Mesenteric fat pad (tissue), 1 donor: Measurements from ENCODE around the gene WDFY3. TPM values are rescaled to one million over a fixed set of nuclear protein-coding genes. Genes with fewer than 3 reads are reported as not detected.

Experiments used
- DNase-seq: peaks from one replicate; pipeline ENCODE4 v3.0.0-alpha.2; 2020; ENCODE audit warnings: low spot score
- long read RNA-seq: library from polyadenylated mRNA; unstranded; transcript quantifications from one replicate; pipeline ENCODE4 v2.0.0, GENCODE V29; 2020
- total RNA-seq: library from RNA; stranded (reverse); fragmentation: NEBNext Ultra II Directional; extraction: Animal tissue kit (Norgen Biotek cat#: 25700); gene quantifications from one replicate; pipeline ENCODE4 v1.2.1, GENCODE V29; 2021
- donor health status: DM: yes; HTN: yes; CAD: no.

WDFY3 gene, protein sequence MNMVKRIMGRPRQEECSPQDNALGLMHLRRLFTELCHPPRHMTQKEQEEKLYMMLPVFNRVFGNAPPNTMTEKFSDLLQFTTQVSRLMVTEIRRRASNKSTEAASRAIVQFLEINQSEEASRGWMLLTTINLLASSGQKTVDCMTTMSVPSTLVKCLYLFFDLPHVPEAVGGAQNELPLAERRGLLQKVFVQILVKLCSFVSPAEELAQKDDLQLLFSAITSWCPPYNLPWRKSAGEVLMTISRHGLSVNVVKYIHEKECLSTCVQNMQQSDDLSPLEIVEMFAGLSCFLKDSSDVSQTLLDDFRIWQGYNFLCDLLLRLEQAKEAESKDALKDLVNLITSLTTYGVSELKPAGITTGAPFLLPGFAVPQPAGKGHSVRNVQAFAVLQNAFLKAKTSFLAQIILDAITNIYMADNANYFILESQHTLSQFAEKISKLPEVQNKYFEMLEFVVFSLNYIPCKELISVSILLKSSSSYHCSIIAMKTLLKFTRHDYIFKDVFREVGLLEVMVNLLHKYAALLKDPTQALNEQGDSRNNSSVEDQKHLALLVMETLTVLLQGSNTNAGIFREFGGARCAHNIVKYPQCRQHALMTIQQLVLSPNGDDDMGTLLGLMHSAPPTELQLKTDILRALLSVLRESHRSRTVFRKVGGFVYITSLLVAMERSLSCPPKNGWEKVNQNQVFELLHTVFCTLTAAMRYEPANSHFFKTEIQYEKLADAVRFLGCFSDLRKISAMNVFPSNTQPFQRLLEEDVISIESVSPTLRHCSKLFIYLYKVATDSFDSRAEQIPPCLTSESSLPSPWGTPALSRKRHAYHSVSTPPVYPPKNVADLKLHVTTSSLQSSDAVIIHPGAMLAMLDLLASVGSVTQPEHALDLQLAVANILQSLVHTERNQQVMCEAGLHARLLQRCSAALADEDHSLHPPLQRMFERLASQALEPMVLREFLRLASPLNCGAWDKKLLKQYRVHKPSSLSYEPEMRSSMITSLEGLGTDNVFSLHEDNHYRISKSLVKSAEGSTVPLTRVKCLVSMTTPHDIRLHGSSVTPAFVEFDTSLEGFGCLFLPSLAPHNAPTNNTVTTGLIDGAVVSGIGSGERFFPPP (N-terminal part only)
- 124 TPM for total RNA-seq
- long read RNA-seq, partial matches to known transcripts: 1 of 9 reads
- long read RNA-seq, other reads (novel, unspliced or antisense): 7 of 9 reads

DNA sequence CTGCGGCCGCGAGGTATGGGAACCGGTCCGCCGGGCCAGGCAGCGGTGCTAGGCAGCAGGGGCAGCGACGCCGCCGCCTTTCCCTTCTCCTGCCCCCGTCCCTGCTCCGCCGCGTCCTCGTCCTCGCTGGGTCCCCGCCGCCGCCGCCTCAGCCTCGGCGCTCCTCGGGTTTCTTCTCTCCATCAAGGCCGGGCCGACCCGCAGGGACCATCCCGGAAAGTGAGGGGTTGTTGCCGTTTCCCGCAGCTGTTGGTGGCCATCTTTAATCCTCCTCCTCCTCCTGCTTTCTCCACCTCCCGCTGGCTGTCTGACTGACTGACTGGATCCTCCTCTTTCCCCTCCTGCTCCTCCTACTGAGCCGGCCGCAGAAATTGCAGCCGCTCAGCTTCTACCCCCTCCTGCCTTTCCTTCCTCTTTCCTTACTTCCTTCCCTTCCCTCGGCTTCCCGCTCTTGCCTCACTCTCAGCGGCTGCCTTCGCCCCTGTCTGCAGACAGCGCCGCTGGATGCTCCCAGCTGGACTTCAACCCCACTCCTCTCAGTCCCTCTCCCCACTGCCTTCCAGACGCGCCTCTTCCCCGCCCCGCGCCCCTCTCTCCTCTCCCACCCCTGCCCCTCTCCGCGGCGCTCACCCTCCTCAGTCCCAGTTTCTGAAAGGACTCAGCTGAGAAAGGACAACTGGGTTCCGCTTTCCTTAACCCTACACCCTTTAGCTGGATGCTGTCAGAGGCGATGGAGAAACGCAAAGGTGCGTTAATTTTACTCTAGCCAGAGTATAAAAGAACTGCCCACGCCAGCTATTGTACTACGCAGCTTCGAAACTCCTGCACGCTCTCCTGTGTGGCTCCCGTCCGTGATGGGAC, at the start of gene WDFY3:
Gene WDFY3 (minus strand): TSS at position 309 of the 861 bp plus-strand sequence. CDS start 106,099 bp downstream, outside the sequence.
- peak; percentile 91 for DNase-seq

DNA sequence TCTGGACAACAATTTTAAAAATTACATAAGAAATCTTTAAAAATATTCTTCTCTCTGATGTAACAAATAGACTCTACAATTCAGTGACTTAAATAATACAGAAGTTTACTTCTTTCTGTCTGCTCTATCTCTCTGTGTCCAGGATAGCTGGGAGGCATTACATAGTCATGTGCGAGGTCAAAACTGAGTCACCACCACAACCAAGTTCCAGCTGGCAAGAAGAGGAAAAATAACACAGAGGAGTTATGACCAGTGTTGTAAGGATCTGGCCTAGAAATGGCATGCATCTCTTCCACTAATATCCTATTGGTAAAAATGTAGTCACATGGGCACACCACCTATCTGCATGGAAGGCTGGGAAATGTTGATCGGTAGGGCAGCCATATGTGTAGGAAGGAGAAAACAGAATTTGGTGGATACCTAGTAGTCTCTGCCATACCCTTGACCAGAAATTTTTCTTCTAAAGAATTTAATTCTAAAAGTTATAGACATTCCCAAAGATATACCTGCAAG, 39.4 kb upstream of the WDFY3 start:
- no peak for DNase-seq

DNA sequence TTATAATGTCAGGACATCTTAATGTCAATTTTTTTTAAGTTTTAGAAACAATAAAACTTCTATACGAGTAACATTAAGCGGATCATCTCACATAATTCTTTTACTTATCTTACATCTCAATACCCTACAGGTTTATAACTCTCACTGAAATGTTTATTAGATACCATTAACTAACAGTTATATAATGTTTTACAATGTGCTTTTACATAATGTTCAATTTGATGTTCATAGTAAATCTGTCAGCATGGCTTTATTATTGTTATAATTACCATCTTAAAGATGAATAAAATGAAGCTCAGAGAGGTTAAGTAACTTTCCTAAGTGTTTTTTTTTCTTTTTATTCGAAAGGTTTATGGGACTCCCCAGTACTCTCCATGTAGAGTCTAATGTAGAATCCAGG, 33.9 kb upstream of the WDFY3 start:
- no peak for DNase-seq

DNA sequence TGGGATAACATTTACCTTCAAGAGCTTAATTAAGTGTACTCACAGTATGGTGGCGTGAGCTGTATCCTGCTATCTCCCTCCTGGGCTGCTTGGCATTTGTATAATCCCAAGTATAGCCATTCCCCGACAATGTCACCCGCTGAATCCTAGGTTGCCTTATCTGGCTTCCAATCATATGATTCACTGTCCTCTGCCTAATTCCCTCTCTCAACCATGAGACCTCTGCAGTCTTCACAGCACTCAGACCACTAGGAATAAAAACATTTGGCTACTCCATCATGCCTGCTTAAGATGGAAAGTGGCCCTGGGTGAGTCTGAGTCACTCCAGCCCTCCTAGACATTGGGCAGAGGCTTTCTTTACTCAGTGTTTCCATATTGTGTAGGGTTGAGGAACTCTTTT, 28.9 kb upstream of the WDFY3 start:
- DNase-seq: no peak

DNA sequence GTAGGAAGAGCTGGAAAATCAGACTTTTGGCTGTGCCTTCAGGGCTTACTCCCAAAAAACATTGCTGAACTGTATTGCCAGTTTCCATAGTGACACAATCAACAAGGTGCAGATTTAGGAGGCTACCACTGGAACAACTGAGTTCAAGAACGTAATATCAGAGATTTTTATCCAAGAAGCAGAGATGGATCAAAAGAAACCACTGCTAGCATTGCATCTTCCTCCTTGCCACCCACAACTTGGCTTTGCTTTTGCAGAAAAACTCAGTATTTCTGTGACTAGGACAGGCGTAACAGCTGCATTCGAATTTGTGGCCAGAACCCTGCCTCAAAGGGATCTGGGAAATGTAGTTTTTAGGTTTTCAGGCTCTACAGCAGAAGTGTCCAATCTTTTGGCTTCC, 27.8 kb upstream of the WDFY3 start:
- no peak for DNase-seq

DNA sequence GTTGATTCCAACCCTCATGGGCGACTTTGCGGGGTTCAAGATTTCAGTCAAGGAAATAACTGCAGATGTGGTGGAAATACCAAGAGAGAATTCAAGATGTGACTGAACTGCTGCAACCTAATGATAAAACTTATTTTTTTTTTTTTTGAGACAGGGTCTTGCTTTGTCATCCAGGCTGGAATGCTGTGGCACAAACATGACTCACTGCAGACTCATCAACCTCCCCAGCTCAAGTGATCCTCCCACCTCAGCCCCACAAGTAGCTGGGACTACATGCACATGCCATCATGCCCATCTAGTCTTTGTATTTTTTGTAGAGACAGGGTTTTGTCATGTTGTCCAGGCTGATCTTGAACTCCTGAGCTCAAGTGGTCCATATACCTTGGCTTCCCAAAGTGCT, 19.5 kb upstream of the WDFY3 start:
- DNase-seq: no peak

DNA sequence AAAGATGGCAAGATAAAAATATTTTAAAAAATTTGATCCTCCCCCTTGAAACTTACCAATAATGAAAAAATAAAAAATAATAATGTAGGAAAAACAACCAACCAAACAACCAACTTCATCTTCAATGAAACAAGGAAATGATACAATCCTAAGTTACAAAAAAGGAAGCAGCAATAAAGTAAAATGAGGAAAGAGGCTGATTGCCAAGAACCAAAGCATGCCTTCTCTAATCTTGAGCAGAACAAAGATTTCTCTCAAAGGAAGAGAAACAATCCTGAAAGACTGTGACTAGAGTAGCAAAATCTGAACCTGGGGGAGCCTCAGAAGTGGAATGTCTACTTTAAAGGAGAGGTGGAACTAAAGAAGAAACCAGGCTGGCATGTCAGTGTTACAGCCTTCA, 10.9 kb upstream of the WDFY3 start:
- DNase-seq: no peak

DNA sequence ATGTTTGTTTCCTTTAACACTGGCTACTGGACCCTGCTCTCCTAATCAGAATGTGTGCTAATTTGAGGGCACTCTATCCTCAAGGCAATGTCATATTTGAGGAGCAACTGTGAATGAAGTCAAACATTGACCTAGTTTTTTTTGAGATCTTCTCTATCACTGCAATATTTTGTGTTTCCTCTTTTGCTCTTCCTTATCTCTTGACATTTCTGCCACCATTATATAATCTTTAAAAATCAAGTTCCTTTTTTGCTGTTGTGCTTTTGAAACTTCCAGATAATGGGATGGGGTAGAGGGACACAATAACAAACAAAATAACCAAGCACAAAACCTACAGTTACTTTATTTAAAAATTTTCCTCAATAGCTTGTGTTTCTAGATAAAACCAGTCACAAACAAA, 7.4 kb upstream of the WDFY3 start:
- no peak for DNase-seq

DNA sequence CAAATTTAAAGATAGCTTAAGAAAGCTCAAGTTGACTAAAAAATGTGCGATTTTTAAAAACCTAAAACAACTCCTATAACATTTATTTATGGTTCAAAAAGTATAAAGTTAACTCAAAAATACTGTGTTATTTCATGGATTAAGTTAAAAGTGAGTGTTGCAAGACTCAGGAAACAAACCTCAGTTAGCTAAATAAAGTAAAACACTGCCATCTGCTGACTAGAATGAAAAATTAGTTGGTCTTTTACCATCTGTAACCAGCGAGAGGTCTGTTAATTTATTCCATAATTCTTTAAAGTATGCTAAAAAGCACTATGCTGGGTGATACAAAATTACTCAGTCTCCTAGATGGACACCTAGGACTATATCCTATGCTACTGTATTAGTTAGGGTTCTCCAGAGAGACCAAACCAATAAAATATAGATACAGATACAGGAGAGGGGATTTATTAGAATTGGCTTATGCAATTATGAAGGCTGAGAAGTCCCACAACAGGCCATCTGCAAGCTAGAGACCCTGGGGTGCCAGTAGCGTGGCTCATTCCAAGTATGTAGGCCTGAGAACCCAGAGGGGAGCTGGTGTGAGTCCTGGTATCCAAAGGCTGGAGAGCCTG, 4.9 kb upstream of the WDFY3 start:
- no peak for DNase-seq

DNA sequence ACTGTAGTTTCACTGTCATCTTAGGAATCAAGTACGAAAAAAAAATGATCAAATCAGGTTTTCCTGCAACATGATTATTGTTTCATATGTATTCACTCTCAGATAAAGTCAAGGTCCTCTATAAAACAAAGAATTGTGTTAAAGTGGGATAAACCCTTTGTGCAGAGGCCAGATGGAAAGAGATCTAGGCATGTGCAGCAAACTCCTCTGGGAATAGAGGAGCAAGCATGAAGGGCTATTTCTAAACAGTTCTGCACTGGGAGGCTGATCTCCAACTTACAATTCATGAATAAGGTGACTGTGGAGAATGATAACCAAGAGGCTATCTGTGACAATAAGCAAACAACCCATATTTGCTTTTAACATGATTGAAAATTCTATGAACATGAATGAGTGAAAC, 2.4 kb upstream of the WDFY3 start:
- no peak for DNase-seq

DNA sequence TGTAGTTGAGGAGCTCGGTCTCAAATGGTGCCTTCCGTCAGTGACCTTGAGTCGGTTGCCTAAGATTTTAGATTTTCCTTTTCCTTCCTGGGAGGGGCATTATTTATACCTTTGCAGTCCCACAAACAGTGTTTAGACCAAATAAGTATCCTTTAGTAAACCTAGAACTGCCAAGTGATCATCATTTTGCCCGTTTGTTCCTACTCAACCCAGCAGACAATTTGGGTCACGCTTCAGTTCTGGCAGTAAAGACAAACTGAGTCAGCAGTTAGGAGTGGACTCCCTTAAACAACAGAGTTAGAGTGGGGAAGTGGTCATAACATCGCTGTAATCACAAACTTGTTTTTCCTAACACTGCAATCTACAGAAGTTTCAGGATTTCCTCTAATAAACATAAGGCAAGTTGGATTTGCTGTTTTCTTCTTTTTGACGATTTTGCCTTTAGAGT, 777 bp upstream of the WDFY3 start:
- no peak for DNase-seq

DNA sequence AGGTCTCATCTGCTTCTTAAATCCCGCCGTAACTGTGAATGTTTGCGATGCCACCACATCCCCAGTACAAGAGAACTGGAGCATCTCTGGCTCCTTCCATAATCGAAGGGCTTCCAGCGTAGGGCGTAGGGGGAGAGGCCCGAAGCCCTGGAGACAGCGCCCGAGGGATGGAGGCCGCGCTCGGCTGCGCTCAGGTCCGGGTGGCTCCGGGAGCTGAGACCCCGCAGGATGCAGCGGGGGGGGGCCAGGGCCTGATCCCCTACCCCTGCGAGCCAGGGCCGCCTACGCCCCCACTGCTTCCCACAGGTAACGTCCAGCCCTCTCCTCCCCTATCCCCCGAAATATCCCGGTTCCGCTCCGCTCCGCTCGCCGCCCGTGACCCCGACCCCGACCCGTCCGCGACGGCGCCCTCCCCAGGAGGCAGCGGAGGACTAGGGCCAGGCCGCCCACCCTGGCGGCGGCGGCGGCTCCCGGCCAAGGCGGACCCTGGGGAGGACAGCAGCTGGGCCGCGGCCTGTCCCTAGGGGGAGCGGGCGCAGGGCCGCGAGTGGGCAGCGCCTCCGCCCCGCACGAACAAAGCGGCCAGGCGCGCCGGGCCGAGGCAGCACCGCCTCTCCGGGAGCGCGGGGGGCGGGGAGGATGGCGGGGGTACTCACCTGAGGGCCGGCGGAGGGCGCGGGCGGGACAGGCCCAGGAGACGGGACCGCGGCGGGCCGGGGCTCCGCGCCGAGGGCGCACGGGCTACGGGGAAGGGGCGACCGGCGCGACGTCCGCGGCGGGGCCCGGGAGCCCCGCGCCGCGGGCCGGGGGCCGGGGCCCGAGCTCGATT, 723 bp downstream of the WDFY3 start:
- peak; percentile 90 for DNase-seq

DNA sequence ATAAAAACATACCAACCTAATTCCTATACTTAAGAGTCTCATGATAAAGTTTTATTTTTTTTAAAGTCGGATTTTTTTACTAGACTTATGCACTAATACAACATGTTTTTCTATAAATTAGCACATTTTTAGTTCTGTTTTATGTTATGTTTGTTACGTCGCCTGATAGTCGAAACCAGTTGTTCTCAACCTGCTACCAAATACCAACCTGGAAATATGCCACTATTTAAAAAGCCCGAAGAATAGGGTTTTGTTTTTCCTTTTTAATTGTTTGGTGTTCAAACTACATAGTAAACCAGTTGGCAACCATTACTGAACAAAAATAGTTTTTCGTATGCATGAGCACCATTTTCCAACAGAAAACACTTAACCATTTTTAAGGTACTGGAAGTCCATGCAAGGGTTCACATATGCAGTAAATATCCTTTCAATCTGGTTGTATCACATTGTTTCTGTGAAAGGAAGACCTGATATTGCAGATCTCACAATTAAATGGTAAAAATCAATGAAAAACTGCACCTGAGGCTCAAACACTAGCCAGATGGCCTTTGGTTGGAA, 1.4 kb downstream of the WDFY3 start:
- no peak for DNase-seq

DNA sequence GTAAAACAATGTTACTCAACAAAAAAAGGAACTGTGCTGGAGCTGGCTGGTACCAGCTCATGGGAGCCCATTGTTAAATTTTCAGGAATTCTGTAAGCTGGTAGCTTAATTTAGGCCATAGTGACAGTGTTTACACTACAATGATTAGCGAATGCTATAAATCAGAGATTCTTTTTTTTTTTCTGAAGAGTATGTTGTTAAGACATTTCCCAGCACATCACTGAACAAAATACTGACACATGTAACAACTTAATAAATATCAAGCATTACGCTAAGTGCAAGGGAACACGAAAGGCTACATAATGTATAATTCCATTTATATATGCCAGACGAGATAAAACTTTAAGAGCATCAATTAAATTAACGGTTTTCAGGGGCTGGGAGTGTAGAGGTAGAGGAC, 4.4 kb downstream of the WDFY3 start:
- DNase-seq: no peak

DNA sequence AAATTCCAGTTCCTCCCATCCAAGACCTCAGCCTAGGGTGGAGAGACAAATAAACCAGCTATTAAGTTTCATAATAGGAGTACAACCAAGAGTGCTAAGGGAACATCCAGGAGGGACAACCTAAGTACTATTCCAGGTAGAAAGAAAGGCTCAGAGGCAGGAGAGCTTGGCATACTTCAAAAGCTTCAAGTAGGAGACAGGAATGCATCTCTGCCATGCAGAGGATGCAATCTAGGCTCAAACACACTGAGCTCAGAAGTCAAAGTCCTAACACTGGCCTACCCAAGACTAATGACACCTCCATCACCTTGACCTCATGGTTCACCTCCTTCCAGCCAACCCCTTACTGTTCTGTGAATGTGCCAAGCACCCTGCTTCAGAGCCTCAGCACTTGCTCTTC, 8.1 kb downstream of the WDFY3 start:
- no peak for DNase-seq

DNA sequence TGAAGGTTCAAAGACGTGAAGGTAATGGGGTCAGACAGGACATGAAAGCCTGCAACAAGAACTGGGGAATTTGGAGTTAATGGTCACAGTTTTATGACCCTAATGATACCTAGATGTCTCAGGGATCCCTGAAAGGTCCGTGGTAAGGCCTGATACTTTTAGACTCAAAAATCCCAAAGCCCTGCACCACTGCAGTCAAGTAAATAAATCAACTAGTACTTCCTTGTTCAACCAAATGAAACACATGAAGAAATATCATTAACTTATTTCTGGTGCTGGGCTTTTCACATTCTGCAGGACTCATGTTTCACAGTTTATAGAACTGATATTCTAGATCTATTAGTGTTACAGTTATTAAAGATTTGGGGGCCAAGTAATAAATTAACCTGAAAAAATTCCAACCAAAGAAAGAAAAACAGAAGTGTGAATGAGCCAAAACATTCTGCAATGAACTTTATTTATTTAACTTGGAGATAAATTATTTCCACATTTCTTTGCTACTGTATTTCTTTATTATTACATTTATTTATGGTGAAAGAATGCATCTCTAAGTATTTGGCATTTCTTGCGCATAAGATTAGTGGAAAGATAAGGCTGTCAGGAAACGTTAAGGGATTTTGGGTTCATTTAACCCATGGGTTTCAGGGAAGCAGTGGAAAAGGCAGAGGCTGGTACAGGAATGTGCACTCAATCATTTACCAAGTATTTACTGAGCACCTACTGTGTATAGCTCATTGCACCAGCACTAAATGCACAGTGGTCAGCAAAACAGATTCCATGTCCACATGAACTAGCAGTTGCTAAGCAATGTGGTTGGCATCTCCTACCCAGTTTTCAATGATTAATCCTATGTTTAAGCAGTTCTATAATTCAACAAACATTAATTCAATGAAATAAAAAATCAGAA, 8.7 kb downstream of the WDFY3 start:
- no peak for DNase-seq

DNA sequence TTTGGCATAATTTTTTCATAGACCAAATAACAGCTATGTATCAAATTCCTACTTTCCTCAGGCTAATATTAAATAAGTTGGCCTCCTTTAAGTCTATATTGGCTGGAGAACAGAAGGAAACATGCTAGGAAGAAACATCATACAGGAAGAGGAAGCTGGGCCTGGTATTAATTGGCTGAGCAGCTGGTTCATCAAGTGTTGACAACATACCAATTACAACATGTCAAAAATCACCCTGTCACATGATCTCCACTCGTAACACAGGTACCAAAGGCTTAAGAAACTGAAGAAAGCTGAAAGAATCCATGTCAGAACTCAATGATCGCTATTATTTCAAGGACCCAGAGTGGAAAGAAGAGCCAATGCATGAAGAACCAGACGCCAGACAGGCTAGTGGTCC, 10.5 kb downstream of the WDFY3 start:
- DNase-seq: no peak
